ENCODE measurements around the gene GPC6.

GPC6 gene

DNA sequence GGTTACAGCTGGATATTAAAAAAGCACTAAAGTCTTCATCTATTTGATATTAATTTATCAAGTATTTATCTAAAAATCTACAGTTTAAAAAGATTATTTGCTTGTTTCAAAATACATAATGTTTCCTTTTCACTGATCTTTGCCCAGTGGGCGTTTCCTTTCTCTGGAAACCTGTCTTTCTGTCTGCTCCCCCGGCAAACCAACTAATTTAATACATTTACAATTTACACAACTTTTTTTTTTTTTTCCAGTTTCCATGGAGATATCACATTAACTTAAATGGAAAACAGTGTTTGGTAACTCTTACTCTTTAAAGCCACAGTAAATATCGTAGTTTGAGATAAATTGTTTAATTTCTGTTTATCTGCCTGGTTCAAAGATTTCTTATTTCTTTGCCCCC lies 5.3 kb downstream of the GPC6 start:
- DNase-seq: no peak

DNA sequence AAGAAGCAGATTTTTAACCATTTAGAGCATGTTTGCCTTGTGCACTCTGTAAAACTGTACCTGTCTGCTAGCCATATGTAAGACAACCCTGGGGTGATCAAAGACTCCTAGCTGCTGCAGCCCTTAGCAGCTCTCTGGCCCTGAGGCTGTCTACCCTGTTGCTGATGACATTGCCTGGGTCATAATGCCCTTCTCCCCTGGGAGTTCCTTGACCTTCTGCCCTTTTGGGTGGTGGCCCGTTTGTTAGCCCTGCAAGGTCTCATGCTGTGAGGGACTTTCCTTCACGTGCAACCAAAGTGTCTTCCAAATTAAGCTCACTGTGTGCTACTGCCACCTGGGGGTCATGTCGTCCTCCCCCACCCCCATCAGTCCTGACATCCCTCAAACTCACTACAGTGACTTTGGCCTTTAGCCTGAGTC lies 7.4 kb downstream of the GPC6 start:
- DNase-seq: peak; percentile 31

DNA sequence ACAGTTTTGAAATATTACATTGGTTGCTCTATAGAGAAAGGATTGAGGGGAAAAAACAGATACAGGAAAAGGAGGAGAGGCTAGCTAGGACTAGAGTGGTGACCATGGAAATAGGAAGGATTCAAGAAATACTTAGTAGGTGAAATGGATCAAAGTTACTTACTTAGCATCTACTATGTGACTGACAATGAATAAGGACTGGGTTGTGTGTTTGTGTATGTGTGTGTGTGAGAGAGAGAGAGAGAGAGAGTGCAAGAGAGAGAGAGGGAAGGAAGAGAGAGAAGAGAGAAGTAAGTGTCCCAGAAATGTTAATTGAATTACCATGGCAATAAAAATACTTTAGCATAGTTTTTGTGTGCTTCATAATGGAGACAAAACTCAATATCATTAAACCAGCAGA lies 7.9 kb downstream of the GPC6 start:
- no peak for DNase-seq

DNA sequence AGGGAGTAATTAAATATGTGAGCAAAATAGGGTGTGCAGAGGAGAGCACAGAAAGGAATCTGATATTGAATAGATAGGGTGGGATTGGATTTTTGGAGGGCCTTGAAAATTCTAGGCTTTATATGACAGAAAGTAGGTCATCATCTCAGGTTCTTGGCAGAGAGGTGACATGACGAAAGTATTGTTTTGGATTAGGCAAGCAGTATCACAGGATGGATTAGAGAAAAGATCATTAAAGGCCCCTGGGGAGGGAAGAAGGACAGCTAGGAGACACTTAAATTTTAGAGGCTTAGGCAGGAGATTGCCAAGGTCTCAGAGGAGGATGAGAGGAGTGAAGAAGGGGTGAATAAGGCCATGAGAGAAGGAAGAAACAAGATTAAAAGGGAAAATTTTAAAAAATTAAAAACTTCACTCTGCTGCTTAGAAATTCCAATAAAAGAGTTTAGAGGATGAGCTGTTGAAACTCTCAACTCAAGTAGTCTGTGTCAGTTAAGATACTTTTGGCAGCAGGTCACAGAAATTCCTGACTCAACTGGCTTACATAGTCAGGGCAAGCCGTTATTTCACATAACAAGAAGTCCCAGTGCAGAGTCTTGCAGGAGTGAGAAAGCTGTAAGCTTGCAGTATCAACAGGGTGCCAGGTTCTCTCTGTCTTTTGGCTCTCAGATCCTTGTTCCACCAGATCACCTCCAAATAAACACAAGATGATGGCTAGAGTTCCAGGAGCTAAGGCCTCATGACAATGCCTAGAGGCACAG lies 8.8 kb downstream of the GPC6 start:
- no peak for DNase-seq

DNA sequence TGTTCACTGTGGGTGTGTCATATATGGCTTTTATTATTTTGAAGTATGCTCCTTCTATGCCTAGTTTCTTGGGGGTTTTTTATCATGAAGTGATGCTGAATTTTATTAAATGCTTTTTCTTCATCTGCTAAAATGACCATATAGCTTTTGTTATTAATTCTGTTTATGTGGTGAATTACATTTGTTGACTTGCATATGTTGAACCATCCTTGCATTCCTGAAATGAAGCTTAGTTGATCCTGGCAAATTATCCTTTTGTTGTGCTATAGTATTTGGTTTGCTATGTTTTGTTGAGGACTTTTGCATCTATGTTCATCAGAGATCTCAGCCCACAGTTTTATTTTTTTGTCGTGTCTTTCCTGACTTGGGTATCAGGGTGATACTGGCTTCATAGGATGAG lies 12.1 kb downstream of the GPC6 start:
- DNase-seq: no peak

DNA sequence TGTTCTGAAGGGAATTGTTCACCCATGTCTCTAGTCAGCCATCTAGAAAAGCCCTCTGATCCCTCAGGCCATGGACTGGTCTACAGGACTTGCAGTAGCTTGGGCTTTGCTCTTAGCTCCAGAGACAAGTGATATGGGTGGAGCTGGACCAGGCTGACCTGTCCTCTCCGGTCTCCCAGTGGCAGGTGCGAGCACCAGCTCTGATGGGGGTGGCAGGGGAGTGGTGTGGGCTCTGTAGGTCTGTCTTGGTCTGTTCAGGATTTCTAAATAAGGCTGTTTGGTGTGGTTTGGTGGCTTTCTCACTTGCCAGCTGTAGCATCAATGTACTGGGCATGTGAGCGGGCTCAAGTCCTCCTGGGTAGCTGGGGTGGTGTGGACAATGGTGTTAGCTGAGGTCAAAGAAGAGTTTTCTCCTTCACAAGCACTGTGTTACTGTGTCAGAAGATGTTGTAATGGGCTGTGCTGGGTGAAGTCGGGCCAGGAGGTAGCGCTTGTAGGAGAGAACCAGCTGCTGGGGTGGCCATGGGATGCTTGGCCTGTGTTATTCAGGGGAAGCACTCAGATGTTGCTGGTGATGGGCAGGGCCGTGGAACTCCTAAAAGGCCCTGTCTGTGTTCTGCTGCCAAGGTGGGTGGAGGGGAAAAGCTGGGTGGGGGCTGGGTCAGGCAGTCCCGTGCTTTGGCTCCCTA lies 16.9 kb downstream of the GPC6 start:
- DNase-seq: no peak

GRCh38 chr13:93244141-93244917 lies 17.7 kb downstream of the GPC6 start:
- peak; percentile 67 for DNase-seq

DNA sequence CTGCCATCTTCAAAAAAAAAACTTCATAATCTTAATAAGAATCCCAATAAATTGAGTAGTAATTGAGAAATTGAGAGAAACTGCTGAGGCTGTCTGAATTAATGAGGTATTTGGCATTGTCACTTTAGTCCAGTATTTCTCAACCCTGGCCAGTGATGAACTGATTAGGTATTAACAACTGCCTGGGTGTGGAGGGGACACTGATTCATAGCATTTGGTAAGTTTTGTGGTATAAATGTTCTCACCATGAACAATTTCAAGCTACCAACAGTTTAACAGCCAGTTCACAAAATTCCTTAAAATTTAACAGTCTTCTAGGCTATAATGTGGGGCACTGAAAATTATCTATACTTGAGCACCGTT lies 18.3 kb downstream of the GPC6 start:
- peak; percentile 47 for DNase-seq

- DNase-seq: no peak
Observed at GRCh38 chr13:93246069-93246468, 19.5 kb downstream of the GPC6 start.

- peak; percentile 34 for DNase-seq
Observed at GRCh38 chr13:93248627-93249047, 22.0 kb downstream of the GPC6 start.

- DNase-seq: no peak
Observed at GRCh38 chr13:93249364-93250306, 23.0 kb downstream of the GPC6 start.

DNA sequence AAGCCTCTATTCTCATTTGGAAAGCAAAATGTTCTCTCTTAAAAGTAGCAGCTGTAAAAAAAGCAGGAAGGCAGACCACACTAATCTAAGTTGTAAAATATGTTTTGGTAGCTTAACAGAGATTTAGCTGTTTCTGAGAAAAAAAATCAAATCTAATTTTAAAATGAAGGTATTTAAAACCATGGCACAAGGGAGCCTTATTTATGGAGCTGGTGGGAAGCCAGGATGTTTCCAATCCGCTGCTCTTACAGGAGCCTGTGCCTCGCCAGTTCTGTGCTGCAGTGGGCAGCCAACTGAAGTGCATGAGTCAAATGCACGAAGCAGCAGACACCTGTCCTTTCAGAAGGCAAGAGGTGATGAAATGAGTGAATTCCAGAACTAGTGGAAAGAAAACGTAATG lies 28.2 kb downstream of the GPC6 start:
- no peak for DNase-seq

DNA sequence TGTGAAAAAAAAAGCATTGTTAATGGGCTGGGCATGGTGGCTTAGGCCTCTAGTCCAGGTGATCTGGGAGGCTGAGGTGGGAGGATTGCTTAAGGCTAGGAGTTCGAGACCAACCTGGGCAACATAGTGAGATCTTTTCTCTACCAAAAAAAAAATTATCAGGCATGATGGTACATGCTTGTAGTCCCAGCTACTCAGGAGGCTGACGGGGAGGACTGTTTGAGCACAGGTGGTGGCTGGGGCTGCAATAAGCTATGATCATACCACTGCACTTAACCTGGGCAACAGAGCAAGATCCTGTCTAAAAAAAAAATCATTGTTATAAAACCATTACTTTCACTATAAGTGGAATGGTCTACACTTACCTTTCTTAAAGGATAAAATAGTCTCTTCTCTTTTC lies 30.4 kb downstream of the GPC6 start:
- no peak for DNase-seq

DNA sequence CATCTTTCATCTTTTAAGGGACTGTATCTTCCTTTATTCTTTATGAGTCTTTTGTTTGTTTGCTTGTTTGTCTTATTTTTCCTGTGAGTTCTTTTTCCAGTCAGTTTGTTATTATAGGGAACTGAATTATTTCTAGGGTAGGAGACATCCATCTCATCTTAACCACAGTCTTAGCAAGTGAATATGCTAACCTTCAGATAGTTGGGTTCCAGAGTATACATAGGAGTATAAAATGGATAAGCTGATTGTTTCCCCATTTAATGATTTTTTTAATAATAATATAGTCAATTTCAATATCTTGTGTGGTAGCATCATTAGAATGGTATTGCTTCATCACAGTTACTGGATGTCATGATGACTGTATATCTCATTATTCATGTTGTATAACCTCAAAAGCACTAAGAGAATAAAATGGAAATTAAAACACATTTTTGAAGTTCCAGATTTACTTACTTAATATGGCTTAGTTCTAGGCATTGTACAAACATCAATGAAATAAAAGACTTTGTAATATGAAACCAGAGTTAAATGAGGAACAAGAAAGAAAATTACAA lies 33.0 kb downstream of the GPC6 start:
- DNase-seq: no peak

- DNase-seq: no peak
Observed at GRCh38 chr13:93260591-93260990, 34.0 kb downstream of the GPC6 start.

DNA sequence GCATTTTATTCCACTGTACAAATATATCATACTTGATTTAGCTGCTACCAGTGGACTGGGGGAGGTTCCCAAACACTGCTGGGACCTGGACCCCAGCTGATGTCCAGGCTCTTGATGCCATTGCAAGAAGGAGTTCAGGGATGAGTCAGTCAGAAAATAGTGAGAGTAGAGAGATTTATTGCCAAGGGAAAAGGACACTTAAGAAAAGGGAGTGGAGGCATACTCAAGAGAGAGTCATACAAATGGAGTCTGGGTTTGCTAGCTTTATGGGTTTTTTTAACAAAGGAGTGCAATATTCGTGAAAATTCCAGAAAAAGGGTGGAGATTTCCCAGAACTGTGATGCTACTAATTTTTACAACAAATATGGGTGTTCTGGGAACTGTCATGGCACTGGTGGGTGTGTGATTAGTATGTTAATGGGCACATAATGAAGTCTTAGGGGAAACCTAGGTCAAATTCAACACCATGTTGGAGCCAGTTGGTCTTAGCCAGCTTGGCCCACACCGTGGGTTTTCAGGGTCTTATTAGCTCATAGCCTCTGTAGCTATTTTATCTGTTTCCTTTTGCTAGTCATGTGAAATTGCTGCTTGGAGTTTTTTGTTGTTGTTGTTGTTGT lies 36.2 kb downstream of the GPC6 start:
- no peak for DNase-seq

DNA sequence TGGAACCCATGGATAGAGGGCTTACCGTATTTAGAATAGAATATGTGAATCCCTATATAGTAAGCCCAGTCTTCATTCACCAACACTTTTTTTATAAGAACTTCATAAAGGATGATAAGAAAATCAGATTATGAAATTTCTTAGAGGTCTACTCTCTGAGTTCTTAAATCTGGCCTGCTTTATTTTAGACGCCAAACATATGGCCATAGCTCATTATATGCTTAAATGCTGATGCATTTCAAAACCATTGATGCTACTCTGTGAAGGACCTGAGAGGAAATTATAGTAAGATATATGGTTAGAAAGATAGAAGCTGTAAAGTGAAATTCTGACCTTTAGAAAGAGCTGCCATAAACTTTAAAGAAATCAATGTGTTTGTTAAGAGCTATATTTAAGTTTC lies 38.3 kb downstream of the GPC6 start:
- DNase-seq: no peak

DNA sequence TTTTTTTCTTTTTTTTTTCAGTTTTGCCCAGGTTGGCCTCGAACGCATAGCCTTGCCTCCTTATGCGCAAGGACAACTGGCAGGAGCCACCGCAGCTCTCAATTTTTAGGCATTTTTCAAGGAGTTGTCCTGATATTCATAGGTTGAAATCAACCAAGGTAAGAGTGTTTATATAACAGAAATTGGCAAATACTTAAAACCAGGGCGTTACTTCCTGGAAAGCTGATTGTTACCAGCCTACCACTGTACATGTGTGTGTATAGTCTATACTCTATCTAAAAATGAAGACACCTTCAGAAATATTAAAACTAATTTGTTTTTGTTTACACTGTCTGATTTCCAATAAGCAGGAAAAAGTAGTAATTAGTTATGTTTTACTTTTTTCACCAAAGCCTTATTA lies 39.2 kb downstream of the GPC6 start:
- no peak for DNase-seq

- no peak for DNase-seq
Observed at GRCh38 chr13:93266681-93267080, 40.1 kb downstream of the GPC6 start.

DNA sequence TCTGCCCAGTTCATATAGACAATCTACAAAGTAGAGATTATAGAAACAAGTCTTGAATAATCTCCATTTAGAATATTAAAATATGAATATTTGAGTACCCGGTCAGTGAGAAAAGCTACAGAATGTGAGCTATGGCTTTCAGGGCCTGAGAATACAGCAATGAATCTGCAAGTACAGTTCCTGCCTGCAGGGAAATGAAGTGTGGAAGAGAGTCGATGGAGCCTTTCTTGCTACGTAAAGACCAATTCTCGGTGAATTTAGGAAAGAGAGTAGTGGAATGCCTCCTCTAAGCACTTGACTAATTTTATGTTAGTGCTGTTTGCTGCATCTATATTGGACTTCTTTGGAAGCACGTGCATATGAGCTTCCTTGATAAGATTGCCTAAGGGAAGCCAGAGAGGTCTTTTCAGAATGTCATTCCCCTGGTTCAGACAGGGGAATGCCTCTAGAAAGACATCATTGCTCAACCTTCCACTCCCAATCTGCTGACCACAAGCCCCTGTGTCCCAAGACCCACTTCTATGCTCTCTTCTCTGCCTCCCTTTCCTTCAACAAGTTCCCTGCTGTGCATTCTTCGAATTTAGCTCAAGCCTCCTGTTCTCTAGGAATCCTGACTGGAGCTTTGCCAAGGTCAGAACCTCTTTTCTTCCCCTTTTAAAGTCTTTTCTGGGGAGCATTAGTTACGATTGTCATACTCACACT lies 41.9 kb downstream of the GPC6 start:
- DNase-seq: no peak
